Hematopoietic multipotent progenitor cell treated with erythropoietin and hydrocortisone succinate and interleukin-3 and kit ligand, for 6 days (in vitro differentiated cells): Measurements from ENCODE around the gene MICOS13.
A peak's percentile ranks its signal among the peaks of the same experiment; 100 is the strongest.

Source experiments
- DNase-seq: peaks from one replicate; pipeline ENCODE4 v3.0.0-alpha.2; 2015

Gene MICOS13

GRCh38 chr19:5687360-5688198 lies 7.3 kb upstream of the MICOS13 start:
- DNase-seq: no peak

DNA sequence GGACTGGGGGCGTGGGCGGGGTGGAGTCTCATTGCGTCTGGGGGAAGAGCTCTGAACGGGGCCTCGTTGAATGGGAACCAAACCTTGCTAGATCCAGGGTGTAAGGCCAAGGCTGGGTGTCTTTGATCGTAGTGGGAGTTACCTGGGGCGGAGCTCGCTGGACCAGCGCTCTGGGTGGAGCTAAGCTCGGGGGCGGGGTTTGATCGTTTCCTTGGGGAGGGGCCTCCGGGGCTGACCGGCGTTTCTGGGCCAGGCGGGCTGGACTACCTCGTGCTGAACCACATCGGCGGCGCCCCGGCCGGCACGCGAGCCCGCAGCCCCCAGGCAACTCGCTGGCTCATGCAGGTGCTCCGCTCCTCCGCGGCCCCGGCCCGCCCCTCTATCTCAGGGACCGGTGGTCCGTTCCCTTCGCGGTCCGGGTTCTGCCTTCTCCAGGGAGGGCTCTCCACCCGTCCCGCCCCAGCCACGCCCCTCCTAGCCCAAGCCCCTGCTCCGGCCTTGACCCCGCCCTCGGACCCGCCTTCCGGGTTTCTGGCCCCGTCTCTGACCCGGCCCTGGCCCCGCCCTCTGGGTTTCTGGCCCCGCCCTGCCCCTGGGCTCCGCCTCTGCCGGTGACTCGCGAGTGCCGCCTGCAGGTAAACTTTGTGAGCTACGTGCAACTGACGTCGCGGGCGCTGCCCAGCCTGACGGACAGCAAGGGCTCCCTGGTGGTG lies 6.5 kb upstream of the MICOS13 start:
- DNase-seq: peak; percentile 98

GRCh38 chr19:5686326-5686646 lies 6.0 kb upstream of the MICOS13 start:
- no peak for DNase-seq

- DNase-seq: no peak
These were observed 4.5 kb upstream of the MICOS13 start for GRCh38 chr19:5684694-5685430.

- DNase-seq: no peak
These were observed 3.0 kb upstream of the MICOS13 start for GRCh38 chr19:5683177-5683886.

DNA sequence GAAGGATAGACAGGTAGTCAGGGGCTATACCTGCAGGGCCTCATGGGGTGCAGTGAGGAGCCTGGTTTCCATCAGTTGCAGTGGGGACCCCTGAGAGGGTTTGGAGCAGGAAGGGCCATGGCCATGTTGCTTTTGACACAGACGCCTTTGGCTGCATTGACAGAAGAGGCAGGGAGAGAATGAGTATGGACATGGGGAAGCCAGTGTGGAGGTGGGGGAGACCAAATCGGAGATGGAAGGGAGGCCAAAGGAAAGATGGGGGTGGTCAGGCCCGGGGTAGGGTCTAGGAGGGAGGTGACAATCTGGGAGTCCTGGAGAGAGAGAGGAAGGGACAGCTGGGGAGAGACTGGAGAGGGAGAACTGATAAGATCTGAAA lies 1.8 kb upstream of the MICOS13 start:
- DNase-seq: no peak

DNA sequence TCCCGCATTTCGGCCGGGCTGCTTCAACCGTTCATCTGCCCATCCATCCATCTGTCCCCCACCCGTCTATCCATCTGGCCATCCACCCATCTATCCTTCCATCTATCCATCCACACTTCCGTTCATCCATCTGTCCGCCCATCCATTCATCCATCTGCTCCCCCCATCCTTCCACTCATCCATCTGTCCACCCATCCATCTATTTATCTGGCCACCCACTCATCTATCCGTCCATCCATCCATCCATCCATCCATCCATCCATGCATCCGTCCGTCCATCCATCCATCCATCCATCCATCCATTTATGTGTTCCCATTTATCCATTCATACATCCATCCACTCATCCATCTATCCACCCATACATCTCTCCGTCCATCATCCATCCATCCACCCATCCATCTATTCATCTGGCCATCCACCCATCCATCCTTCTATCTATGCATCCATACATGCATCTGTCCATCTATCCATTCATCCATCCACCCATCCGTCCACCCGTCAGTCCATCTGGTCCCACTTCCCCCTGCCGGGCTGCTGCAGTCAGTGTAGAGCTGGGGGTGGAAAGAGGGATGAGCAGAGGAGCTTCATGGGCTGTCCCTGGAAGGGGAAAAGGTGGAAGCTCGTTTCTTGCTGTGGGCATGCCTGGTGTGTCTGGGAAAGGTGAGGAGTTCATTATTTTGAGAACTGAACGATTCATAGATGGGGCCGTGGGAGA lies 1.2 kb upstream of the MICOS13 start:
- no peak for DNase-seq

- DNase-seq: no peak
These were observed 256 bp downstream of the MICOS13 start for GRCh38 chr19:5680084-5680436.

DNA sequence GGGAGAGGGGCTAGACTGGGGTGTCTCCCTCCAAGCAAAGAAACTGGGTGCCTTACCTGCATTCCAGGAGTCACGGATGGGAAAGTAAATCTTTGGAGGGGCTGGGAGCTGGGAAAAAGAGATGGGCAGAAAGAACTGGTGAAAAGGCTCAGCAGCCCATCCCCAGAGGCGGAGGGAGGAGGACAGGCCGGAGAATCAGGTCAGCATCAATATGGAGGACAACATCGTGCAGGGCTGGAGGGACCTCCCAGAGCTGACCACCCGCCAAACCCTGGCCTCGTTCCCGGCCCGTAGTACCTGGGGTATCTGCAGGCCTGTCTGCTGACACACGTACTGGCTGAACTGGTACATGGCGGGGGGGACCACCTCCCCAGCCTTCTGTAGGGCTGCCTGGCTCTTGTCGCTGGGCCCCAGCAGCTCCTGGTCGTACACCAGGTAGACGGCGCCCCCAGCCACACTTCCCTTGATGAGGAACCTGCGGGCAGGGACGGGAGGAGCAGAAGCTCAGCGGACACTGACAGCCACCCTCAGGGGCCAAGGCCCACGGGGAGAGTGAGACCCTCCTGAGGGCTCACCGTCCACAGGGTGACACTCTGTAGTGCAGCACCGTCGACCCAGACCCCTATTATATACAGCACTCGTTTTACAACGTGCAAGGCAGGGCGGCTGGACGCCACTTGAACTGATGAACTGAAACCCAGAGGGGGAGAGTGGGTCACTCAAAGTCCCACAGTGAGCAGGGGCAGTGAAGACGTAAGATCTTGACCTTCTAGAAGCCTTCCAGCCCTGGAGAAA lies 830 bp downstream of the MICOS13 start:
- no peak for DNase-seq

- no peak for DNase-seq
These were observed 2.1 kb downstream of the MICOS13 start for GRCh38 chr19:5678071-5678718.

DNA sequence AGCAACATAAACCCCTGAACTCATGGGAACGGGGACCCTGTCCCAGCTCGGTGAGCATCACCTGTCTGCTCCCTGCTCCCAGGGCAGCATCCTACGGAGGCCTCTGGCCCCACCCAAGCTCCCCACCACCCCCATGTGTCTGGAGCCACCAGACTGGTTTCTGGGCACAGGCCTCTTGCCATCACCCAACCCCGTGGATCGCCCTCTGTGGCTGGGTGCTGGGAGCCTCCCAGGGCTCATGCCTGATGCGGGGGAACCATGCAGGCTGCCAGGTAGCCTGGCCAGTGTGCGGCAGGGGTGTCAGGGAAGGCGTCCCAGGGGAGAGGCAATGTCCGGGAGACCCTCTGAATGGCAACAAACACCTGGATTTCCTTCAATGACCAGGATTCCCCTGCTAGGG lies 2.7 kb downstream of the MICOS13 start:
- DNase-seq: no peak

GRCh38 chr19:5677136-5677535 lies 3.2 kb downstream of the MICOS13 start:
- DNase-seq: no peak

- no peak for DNase-seq
These were observed 3.6 kb downstream of the MICOS13 start for GRCh38 chr19:5676772-5677105.

DNA sequence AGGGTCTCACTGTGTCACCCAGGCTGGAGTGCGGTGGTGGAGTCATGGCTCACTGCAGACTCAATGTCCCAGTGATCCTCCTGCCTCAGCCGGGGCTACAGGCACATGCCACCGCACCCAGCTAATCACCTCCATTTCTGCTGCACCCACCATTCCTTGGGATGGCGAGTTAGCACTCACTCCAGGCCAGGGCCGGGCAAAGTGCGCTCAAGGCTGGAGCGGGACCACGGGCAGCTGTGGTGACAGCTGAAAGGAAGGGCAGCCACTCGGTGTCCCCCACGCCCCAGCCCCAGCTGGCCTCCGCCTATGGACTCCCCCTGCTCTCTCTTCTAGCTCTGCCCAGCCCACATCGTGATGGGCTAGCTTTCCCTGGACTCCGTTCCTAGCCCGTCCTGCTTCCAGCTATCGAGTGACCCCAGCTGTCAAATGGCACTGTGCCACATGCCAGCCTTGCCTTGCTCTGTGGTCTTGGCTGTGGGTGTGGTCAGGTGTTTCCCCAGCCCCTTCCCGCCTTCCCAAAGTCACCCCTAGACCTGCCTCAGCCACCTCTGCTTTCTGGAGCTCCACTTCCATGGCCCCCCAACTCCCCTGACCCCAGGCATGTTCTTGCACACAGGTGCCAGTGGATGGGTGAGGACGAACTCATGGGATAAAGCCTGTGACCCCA lies 4.1 kb downstream of the MICOS13 start:
- peak; percentile 38 for DNase-seq

DNA sequence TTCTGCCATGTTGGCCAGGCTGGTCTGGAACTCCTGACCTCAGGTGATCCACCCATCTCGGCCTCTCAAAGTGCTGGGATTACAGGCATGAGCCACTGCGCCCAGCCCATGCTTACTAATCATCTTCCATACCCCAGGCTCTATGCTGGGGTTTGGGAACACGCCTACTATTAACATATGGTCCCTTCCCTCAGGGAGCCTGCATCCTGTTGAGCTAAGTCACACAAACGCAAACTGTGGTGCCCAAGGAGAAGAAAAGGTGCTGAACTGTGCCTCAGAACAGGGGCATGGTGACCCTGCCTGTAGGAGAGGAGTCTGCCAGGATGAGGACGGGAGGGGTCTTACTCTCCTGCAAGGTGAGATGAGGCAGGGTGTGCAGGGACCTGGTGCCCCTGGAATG lies 5.6 kb downstream of the MICOS13 start:
- no peak for DNase-seq

DNA sequence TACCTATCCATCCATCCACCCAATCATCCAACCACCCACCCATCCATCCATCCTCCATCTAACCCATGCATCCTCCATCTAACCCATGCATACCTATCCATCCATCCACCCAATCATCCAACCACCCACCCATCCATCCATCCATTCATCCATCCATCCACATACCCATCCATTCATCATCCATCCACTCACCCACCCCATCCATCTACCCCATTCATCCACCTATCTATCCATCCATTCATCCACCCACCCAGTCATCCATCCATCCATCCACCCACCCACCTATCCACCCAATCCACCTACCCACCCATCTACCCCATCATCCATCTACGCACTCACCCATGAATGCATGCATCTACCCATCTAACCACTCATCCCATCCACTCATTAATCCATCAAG lies 6.6 kb downstream of the MICOS13 start:
- DNase-seq: no peak

- no peak for DNase-seq
These were observed 7.4 kb downstream of the MICOS13 start for GRCh38 chr19:5672708-5673459.

DNA sequence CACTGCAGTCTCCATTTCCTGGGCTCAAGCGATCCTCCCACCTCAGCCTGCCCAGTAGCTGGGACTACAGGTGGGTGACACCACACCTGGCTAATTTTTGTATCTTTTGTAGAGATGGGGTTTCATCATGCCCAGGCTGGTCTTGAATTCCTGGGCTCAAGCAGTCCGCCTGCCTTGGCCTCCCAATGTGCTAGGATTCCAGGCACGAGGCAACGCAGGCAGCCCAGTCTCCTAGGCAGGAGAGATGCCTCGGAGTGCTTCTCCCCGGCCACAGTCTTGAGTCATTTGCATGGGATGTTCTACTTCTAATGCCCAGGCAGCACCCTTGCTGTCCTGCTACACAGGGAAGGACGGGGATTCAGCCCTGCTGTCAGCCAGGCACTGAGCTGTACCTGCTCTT lies 8.7 kb downstream of the MICOS13 start:
- no peak for DNase-seq

DNA sequence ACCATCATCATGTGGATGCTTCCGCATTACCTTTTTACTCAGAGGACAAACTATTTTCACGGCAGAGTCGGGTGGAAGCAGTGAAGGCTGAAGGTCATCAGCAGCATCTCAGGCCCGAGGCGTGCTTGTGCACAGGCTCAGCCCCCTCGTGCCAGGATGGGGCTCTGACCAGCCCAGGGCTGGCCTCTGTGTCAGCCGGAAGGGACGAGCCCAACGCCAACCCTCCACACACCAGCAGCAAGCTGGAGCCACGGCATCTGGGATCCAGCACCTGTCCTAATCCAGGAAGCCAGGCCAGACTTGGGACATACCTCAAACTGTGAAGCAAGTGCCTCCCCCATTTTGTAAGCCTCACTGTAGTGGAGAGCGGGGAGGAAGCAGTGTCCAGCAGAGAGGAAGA lies 11.1 kb downstream of the MICOS13 start:
- DNase-seq: no peak

- no peak for DNase-seq
These were observed 12.5 kb downstream of the MICOS13 start for GRCh38 chr19:5667751-5668271.
